ENCODE data around the gene SLC34A3.

The SLC34A3 gene

DNA sequence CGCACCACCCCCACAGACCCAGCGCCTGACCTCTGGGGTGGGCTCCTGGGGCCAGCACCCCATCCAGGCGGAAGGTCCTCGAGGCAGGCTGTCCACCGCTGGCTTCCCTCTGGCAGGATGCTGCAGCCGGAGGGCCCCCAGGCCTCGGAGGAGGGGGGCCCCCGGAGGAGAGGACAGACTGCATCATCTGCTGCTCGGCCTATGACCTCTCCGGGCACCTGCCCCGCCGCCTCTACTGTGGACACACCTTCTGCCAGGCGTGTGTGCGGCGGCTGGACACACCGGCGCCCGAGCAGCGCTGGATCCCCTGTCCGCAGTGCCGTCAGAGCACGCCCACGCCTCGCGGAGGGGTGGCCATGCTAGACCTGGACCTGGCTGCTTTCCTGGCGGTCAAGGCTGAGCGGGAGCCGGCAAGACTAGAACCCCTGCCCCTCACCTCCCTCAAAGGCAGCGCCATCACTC lies 2.2 kb upstream of the SLC34A3 start:
- H3K9me3 Mint-ChIP-seq: no peaks in the 10 kb centered on the region
- H3K4me1 Mint-ChIP-seq (ENCODE audit: low read depth): peaks cover 10% of the 10 kb centered on the region
- H3K27ac Mint-ChIP-seq: no peak overlapping the region

DNA sequence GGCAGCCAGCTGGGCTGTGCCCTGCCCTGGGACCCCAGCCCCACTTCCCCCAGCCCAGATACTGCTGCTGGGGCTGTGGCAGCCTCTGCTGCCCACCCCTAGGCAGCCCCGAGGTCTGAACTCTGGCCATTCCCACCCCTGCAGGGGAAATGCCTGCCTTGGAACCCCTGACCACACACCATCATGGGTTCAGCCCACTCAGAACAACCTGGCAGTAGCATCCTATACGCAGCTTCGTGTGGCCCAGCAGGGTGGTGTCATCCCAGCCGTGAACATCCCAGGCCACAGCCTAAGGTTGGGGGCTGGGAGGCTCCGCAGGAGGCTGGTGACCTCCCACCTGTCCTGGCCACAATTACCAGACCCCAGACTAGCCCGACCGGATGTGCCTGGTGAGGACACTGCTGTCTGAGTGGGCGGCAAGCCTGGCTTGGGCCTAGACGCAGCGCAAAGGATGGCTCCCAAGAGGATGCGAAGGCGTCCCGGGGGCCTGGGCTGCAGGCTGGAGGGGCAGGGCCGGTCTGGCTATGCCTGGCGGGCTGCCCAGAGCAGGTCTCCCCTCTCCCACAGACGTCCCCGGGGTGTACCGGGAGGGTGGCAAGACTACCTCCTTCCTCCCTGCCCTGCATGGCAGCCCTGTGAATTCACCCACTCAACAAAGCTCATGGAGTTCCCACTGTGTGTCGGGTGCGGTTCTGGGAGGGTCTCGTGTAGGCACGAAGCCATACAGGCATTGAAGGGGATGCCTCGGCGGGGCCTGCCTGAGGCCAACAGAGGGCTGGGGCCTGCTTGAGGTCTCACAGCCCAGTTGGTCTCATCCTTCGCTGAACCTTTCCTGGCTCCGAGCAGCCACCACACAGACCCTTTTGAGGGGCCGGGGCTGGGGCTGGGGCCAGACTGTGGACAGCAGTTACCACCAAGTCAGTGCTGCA lies 1.5 kb upstream of the SLC34A3 start:
- no peaks in the 10 kb centered on the region for H3K36me3 Mint-ChIP-seq (ENCODE audit: low read depth)
- H3K27me3 Mint-ChIP-seq: peaks cover 4% of the 10 kb centered on the region
- H3K27ac Mint-ChIP-seq: no peak overlapping the region
- no peak overlapping the region for H3K4me3 Mint-ChIP-seq
- H3K9me3 Mint-ChIP-seq: no peaks in the 10 kb centered on the region
- H3K4me1 Mint-ChIP-seq (ENCODE audit: low read depth): peaks cover 4% of the 10 kb centered on the region

More for the DNA sequence above, 2.2 kb upstream of the SLC34A3 start:
- peaks cover 4% of the 10 kb centered on the region for H3K27me3 Mint-ChIP-seq
- H3K36me3 Mint-ChIP-seq (ENCODE audit: low read depth): no peaks in the 10 kb centered on the region
- H3K4me3 Mint-ChIP-seq: no peak overlapping the region

DNA sequence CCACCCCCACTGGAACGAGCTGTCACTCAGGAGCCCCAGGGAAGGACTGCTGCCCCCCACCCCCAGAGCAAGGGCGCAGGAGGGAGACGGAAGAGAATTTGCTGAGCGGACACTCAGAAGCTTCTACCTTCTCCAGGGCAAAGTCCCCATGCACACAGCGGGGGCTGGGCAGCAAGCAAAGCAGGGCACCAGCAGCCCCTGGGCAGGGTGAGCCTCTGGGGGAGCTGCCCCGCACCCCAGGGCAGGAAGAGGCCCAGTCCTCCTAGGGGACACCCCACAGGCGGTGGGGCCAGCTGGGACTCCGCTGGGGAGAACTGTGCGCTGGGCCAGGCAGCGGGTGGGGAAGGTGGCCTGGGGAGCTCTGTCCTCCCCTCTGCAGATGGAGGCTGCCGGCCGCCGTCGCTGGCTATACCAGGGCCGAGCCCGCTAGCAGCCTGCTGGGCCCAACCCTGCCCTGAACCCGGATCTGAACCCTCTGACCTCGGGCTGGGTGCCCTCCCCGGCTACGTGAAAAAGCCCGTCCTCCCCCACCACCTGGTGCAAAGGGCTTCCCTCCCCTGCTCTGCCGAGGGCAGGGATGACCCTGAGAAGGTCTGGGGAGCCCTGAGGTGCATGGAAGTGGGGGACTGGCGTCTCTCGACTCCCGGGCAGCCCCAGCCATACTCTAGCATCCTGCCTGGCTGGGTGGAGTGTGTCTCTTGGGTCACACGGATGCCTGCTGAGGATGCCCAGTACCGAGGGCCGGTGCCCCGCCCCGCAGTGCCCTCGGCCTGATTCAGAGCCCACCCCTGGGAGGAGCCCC lies 597 bp upstream of the SLC34A3 start:
- peaks cover 4% of the 10 kb centered on the region for H3K27me3 Mint-ChIP-seq
- H3K36me3 Mint-ChIP-seq (ENCODE audit: low read depth): no peaks in the 10 kb centered on the region
- H3K27ac Mint-ChIP-seq: no peak overlapping the region
- H3K4me1 Mint-ChIP-seq (ENCODE audit: low read depth): peaks cover 4% of the 10 kb centered on the region
- H3K4me3 Mint-ChIP-seq: no peak overlapping the region
- H3K9me3 Mint-ChIP-seq: no peaks in the 10 kb centered on the region

DNA sequence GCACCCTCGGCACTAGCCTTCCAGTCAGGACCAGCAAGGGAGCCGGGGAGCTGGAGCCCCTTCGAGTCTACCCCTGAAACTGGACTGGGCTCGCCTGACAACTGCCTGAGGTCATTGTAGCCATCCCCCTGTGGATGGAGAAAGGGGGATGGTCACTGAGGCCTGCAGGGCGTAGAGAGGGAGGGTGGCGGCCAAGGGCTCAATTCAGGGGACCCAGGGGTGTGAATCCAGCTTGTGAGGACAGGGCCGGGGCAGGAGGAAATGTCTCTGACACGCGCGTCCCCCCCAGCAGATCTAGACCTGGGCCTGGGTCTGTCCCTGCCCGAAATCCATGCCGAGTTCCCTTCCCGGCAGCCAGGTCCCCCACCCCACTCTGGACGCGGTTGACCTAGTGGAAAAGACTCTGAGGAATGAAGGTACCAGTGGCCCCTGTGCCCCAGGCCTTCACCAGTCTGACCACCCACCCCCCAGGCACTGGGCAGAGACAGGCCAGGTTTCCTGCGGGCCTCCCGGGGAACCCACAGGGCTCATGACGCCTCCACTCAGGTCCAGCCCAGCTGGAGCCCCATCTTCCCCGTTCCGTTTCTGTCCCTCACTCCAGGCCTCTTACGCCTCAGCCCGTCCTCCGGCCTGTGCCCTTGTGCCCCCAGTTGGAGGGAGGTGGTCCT lies 805 bp downstream of the SLC34A3 start:
- no peak overlapping the region for H3K4me3 Mint-ChIP-seq
- no peak overlapping the region for H3K27ac Mint-ChIP-seq
- H3K36me3 Mint-ChIP-seq (ENCODE audit: low read depth): no peaks in the 10 kb centered on the region
- H3K4me1 Mint-ChIP-seq (ENCODE audit: low read depth): peaks cover 4% of the 10 kb centered on the region
- H3K27me3 Mint-ChIP-seq: peaks cover 4% of the 10 kb centered on the region
- H3K9me3 Mint-ChIP-seq: no peaks in the 10 kb centered on the region

DNA sequence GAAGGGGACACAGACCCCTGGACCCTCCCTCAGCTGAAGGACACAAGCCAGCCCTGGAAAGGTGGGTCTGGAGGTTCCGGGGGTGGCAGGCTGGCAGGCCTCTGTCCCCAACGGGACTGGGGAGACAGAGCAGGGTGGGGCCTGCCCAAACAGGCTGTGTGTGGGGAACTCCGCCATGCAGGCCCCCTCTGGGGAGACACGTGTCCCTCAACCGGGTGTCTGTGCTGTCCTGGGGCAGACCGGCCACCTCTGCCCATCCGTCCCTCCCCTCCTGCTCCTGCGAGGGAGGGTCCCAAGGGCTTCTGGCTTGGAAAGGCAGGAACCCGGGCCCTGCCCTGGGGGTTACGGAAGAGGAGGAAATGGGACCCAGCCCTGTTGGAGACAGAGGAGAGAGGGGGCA lies 1.4 kb downstream of the SLC34A3 start:
- Mint-ChIP-seq H3K9me3 (no peaks in the 10 kb centered on the region), H3K36me3 (ENCODE audit: low read depth) (no peaks in the 10 kb centered on the region), H3K27me3 (peaks cover 4% of the 10 kb centered on the region), H3K27ac (no peak overlapping the region), H3K4me1 (ENCODE audit: low read depth) (peaks cover 4% of the 10 kb centered on the region), H3K4me3 (no peak overlapping the region)

DNA sequence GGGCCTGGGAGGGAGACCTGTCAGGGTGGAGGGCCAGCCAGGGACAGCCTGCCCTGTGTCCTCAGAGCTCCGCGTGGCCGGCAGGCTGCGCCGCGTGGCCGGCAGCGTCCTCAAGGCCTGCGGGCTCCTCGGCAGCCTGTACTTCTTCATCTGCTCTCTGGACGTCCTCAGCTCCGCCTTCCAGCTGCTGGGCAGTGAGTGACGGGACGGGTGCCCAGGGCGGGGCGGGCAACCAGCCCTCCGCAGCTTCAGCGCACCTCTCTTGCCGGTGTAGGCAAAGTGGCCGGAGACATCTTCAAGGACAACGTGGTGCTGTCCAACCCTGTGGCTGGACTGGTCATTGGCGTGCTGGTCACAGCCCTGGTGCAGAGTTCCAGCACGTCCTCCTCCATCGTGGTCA lies 1.8 kb downstream of the SLC34A3 start:
- H3K27ac Mint-ChIP-seq: no peak overlapping the region
- H3K27me3 Mint-ChIP-seq: peaks cover 3% of the 10 kb centered on the region
- H3K36me3 Mint-ChIP-seq (ENCODE audit: low read depth): no peaks in the 10 kb centered on the region
- no peak overlapping the region for H3K4me3 Mint-ChIP-seq
- H3K4me1 Mint-ChIP-seq (ENCODE audit: low read depth): peaks cover 5% of the 10 kb centered on the region
- no peaks in the 10 kb centered on the region for H3K9me3 Mint-ChIP-seq

DNA sequence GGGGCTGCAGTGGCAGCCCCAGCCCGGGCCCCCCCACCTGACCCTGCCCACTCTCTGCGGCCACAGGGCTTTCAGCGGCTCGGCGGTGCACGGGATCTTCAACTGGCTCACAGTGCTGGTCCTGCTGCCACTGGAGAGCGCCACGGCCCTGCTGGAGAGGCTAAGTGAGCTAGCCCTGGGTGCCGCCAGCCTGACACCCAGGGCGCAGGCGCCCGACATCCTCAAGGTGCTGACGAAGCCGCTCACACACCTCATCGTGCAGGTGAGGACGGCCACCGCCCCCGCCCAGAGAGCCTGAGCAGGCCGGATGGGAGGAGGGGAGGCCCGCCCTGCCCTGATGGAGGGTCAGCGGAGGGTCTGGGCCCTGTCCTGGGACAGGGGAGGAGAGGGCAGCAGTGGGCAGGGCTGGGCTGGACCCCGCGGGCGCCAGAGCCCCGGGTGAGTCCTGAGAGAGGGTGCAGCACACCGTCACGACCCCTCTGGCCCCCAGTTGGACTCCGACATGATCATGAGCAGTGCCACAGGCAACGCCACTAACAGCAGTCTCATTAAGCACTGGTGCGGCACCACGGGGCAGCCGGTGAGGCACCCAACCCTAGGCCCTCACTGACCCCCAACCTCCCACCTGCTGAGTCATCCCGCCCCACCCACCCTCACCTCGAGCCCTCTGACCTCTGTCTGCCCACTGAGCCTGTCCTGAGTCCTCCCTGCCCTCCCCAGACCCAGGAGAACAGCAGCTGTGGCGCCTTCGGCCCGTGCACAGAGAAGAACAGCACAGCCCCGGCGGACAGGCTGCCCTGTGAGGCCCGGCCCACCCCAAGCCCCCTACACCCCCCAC lies 2.7 kb downstream of the SLC34A3 start:
- no peaks in the 10 kb centered on the region for H3K36me3 Mint-ChIP-seq (ENCODE audit: low read depth)

DNA sequence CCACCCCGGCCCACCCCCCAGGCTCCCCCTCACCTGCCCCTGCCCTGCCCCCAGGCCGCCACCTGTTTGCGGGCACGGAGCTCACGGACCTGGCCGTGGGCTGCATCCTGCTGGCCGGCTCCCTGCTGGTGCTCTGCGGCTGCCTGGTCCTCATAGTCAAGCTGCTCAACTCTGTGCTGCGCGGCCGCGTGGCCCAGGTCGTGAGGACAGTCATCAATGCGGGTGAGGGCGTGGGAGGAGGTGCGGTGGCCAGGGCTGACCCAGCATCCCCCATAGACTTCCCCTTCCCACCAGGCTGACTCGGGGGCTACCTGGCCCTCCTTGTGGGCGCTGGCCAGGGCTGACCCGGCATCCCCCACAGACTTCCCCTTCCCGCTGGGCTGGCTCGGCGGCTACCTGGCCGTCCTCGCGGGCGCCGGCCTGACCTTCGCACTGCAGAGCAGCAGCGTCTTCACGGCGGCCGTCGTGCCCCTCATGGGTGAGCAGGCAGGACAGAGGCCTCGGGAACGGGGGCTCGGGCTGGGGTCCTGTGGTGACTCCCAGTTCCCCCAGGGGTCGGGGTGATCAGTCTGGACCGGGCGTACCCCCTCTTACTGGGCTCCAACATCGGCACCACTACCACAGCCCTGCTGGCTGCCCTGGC lies 3.5 kb downstream of the SLC34A3 start:
- H3K4me3 Mint-ChIP-seq: no peak overlapping the region
- H3K27me3 Mint-ChIP-seq: no peaks in the 10 kb centered on the region
- peaks cover 15% of the 10 kb centered on the region for H3K4me1 Mint-ChIP-seq (ENCODE audit: low read depth)
- no peak overlapping the region for H3K27ac Mint-ChIP-seq
- no peaks in the 10 kb centered on the region for H3K36me3 Mint-ChIP-seq (ENCODE audit: low read depth)
- no peaks in the 10 kb centered on the region for H3K9me3 Mint-ChIP-seq

More for the DNA sequence above, 2.7 kb downstream of the SLC34A3 start:
- no peaks in the 10 kb centered on the region for H3K9me3 Mint-ChIP-seq
- no peak overlapping the region for H3K4me3 Mint-ChIP-seq
- H3K4me1 Mint-ChIP-seq (ENCODE audit: low read depth): peaks cover 8% of the 10 kb centered on the region
- no peaks in the 10 kb centered on the region for H3K27me3 Mint-ChIP-seq
- no peak overlapping the region for H3K27ac Mint-ChIP-seq

DNA sequence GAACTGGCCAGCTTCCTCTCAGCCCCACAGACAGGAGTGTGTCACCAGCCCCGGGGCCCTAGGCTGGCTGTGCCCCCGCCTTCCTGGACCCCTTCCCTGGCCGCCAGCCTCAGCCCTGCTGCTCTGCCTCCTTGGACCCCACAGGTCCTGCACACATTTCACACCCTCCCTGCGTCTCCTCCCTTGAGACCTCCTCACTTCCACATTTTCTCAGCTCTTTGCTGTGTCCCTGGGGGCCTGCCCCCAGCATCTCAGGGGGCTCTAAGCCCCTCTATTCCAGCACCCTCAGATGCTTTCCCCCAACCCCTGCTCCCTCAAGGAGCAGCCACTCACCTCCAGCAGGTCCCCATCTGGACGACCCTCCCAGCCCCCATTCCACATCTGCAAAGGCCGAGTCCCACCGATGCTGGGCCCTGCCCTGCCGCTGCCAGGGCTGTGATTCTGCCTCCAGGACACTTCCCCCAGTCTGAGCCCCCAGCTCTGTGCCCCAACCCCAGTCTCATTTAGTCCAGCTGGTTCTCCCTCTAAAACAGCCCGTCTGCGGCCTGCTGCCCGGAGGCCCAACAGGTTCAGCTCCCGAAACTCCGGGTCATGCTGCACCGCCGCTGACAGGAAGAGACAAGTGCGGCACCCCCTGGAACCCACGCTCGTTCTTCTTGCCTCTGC lies 4.2 kb downstream of the SLC34A3 start:
- Mint-ChIP-seq H3K4me1 (ENCODE audit: low read depth) (peaks cover 20% of the 10 kb centered on the region), H3K36me3 (ENCODE audit: low read depth) (no peaks in the 10 kb centered on the region), H3K9me3 (no peaks in the 10 kb centered on the region), H3K27ac (no peak overlapping the region), H3K4me3 (no peak overlapping the region), H3K27me3 (no peaks in the 10 kb centered on the region)

DNA sequence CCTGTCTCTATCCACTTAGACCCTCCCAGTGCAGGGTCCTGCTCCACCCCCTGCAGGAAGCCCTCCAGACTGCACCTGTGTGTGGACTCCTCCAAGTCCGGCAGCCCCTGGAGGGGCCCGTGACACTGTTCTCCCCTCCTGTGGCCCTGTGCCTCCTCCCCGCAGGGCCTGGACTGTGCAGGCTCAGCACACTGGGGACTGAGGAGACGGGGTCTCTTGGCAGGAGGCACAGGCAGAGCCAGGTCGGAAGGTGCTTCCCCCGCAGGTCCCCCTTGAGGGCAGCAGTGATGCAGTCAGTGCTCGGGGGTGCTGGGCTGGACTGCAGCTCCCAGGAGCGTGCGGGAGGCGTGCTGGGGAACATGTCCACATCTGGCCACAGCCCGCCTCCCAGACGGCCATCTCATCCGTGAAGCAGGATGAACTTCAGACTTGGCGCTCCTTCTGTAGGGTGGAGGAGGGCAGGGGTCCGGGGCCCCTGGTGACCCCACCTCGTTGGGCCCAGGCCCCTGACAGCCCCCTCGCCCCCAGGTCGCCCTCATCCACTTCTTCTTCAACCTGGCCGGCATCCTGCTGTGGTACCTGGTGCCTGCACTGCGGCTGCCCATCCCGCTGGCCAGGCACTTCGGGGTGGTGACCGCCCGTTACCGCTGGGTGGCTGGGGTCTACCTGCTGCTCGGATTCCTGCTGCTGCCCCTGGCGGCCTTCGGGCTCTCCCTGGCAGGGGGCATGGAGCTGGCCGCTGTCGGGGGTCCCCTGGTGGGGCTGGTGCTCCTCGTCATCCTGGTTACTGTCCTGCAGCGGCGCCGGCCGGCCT lies 4.9 kb downstream of the SLC34A3 start:
- H3K4me1 Mint-ChIP-seq (ENCODE audit: low read depth): peaks cover 21% of the 10 kb centered on the region
- H3K27ac Mint-ChIP-seq: no peak overlapping the region
- H3K27me3 Mint-ChIP-seq: no peaks in the 10 kb centered on the region
- no peaks in the 10 kb centered on the region for H3K36me3 Mint-ChIP-seq (ENCODE audit: low read depth)
- H3K4me3 Mint-ChIP-seq: no peak overlapping the region
- no peaks in the 10 kb centered on the region for H3K9me3 Mint-ChIP-seq

DNA sequence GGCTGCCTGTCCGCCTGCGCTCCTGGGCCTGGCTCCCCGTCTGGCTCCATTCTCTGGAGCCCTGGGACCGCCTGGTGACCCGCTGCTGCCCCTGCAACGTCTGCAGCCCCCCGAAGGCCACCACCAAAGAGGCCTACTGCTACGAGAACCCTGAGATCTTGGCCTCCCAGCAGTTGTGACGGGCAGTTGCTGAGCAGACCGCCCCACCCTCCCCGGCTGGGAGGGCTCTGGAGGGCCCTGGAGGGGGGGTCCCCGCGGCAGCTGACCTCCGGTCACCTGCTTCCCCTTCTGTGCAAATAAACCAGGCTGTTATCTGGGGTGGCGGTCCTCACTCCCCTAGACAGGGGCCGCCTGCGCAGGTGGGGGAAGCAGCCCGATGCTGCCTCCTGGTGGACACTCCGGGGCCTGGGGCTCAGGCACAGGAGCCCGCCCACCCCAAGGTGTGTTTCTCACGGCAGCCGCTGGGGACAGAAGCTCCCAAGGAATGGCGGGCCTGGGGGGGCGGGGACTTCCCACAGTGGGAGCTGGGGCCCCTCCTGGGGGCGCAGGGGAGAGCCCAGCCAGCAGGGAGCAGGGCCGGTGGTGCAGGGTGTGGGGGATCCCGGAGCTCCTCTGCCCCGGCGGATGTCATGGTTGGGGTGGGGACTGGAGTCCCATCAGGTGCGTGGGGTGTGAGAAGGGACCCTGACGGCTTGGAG lies 5.7 kb downstream of the SLC34A3 start:
- H3K36me3 Mint-ChIP-seq (ENCODE audit: low read depth): peaks cover 4% of the 10 kb centered on the region
- H3K4me3 Mint-ChIP-seq: no peak overlapping the region
- no peaks in the 10 kb centered on the region for H3K9me3 Mint-ChIP-seq
- no peaks in the 10 kb centered on the region for H3K27me3 Mint-ChIP-seq
- H3K27ac Mint-ChIP-seq: no peak overlapping the region
- peaks cover 21% of the 10 kb centered on the region for H3K4me1 Mint-ChIP-seq (ENCODE audit: low read depth)

DNA sequence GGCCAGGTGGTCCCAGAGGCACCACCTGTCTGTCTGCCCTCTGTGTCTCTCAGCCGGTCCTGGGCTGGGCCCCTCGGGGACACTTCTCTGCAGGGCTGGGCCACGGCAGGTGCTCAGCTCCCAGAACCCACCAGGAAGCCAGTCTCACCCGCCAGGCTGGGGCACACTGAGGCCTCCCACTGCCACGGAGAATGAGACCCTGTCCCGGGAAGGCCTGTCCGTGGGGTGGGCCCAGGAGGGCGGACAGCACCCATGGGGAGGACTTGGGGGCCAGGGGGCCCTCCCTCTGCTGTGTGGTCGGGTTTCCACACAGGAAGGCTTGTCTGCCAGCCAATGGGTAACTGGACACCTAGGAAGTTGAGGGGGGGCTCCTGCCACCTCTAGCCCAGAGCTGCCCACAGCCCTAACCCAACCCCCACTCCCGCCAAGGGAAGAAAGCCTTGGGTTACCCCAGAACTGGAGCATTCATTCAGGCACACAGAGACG lies 6.3 kb downstream of the SLC34A3 start:
- H3K36me3 Mint-ChIP-seq (ENCODE audit: low read depth): peaks cover 7% of the 10 kb centered on the region
- no peaks in the 10 kb centered on the region for H3K27me3 Mint-ChIP-seq
- no peak overlapping the region for H3K27ac Mint-ChIP-seq
- peaks cover 21% of the 10 kb centered on the region for H3K4me1 Mint-ChIP-seq (ENCODE audit: low read depth)
- H3K9me3 Mint-ChIP-seq: no peaks in the 10 kb centered on the region
- no peak overlapping the region for H3K4me3 Mint-ChIP-seq

Measured in stimulated activated naive CD8-positive, alpha-beta T cell treated with anti-CD3 and anti-CD28 coated beads, Interleukin-15, Interleukin-2, amounts not matched to agents 100 ng/mL and 50 ng/mL, for 24 hours (primary cell).